GM12874 (cell line): ENCODE results near the gene BPIFB1.

Source experiments
- TF ChIP-seq, protein P1 (sequence below): IDR thresholded peaks from 2 replicates; pipeline ENCODE4 v1.5.1; 2011; ENCODE audit warnings: low read depth, mild to moderate bottlenecking, control low read depth, low read length, moderate library complexity; ENCODE audit not compliant: insufficient read depth

The BPIFB1 gene

DNA sequence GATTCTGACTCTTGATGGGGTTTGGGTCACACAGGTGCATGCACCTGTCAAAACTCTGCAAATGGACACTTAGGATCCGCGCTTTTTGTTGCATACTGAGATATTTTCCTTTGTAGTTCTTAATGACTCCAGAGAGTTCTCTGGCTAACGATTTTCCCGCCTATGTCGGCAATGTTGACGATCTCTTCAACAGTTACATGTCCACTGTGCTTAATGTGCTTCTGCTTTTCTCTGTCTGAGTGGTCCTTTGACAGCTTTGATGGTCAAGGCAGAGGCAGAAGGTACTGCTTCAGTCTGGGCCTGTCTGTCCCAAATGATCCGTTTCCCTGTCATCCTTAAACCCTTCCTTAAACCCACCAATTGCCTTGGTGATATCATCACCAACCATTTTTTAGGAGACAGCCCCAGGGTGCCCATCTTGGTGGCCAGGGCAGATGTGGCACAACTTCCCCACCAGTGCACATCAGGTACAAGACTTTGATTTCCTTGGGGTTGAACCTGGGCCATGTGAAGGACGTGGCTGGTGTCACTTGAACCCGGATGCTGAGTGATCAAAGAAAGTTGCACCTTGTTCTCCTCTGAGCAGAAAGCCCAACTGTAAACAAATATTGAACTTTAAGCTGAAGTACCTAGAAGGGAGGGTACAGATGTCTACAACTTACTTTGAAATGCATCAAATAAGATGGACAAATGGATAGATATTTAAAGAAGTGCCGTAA, 10.7 kb upstream of the BPIFB1 start:
- TF ChIP-seq, protein P1, sequence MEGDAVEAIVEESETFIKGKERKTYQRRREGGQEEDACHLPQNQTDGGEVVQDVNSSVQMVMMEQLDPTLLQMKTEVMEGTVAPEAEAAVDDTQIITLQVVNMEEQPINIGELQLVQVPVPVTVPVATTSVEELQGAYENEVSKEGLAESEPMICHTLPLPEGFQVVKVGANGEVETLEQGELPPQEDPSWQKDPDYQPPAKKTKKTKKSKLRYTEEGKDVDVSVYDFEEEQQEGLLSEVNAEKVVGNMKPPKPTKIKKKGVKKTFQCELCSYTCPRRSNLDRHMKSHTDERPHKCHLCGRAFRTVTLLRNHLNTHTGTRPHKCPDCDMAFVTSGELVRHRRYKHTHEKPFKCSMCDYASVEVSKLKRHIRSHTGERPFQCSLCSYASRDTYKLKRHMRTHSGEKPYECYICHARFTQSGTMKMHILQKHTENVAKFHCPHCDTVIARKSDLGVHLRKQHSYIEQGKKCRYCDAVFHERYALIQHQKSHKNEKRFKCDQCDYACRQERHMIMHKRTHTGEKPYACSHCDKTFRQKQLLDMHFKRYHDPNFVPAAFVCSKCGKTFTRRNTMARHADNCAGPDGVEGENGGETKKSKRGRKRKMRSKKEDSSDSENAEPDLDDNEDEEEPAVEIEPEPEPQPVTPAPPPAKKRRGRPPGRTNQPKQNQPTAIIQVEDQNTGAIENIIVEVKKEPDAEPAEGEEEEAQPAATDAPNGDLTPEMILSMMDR, result no peak

DNA sequence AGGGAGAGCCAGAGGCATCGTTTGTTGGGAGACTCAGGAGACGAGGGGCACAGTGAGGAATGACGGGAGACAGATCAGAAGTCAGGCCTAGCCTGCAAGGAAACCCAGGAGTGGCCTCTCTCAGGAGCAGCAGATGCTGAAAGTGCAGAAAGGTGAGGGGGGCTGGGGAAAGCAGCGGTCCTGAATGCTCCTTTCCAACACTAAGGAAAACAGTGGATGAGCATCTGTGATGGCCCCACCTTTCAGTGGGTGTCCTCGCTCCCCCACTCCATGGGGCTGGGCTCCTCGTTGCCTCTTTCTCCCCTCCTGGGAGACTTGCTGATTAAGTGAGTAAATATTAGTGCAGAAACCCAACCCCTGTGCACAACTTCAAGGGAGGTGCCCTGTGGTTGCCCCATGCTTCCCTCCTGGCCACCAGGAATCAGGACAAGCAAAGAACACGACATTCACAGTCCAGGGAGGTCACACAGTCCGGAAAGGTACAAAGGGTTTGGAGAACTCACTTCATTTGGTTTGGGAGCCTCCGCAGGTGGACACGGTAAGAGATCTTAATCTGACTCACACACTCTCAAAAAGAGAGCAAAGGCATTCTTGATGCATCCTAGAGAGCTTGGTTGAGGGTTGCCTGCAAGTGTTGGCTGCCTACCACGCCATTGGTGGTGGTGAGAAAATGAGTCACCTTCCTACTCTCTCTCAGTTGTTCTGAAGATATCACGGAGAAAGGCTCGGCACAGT, 9.7 kb upstream of the BPIFB1 start:
- TF ChIP-seq, protein P1, result no peak

DNA sequence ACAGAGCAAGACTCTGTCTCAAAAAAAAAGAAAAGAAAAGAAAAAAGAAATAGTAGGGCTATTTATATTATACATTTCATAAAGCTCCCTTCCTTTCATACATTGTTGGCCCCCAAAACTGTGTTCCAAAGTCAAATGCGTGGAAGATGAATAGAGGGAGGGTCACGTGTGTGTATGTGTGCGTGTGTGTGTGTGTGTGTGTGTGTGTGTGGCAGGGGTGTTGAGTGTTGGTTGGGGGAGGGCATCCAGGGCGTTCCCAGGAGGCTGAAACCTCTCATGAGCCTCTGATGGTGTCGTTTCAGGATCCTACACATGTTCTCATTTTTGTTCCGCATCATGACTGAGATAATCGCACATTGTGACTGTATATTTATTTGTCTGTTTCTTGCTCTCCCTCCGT, 7.8 kb upstream of the BPIFB1 start:
- TF ChIP-seq, protein P1, result no peak

DNA sequence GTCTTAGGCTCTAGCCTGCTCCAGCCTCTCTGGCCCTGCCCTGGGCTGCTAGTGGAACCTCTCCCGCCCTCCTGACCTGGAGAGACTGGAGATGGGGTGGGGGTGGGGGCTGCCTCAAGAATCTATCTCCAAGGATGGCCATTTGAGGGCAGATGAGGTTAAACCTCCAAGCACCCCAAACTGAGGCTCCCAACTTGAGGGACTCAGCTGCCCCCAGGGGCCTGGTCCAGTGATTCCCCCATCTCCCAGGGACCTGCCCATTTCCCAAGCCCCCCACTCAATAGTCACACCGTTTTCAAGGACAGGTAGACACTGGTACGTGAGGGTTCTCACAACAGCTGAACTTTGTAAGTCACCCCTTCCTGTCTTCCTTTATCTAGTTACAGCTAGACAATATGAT, 7.1 kb upstream of the BPIFB1 start:
- TF ChIP-seq, protein P1, result no peak

DNA sequence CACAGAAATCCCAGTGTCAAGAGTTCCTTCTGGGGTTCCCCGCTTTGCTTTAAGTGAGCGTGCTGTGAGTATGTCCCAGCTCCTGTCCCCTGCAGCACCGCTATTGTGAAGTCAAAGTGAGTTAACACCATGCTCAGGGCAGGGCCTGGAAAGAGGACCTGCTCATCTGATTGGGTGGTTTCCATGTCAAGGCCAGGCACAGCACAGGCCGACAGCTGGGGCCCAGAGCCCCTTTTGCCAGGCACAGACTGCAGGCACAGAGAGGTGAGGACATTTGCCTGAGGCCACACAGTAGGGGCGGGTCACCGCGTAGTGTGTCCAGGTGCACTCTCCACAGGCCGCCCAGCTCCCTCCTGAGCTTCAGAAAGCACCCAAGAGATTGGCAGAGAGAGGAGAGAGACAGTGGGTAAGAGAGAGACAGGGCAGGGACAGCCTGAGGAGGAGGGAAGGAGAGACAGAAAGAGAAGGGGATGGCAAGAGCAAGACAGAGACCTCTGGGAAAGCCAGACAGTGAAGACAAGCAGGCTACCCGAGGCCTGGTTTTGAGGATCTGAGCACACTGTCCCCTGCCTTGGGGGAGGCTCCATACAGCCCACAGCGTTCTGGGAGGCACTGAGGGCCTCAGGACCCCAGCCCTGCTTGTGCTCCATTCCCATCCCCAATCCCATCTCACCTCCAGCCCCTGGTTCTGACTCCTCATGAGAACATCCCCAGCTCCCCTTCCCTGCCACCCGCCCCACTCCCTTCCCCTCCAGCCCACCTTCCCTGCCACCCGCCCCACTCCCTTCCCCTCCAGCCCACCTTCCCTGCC, 6.5 kb upstream of the BPIFB1 start:
- TF ChIP-seq, protein P1, result no peak

DNA sequence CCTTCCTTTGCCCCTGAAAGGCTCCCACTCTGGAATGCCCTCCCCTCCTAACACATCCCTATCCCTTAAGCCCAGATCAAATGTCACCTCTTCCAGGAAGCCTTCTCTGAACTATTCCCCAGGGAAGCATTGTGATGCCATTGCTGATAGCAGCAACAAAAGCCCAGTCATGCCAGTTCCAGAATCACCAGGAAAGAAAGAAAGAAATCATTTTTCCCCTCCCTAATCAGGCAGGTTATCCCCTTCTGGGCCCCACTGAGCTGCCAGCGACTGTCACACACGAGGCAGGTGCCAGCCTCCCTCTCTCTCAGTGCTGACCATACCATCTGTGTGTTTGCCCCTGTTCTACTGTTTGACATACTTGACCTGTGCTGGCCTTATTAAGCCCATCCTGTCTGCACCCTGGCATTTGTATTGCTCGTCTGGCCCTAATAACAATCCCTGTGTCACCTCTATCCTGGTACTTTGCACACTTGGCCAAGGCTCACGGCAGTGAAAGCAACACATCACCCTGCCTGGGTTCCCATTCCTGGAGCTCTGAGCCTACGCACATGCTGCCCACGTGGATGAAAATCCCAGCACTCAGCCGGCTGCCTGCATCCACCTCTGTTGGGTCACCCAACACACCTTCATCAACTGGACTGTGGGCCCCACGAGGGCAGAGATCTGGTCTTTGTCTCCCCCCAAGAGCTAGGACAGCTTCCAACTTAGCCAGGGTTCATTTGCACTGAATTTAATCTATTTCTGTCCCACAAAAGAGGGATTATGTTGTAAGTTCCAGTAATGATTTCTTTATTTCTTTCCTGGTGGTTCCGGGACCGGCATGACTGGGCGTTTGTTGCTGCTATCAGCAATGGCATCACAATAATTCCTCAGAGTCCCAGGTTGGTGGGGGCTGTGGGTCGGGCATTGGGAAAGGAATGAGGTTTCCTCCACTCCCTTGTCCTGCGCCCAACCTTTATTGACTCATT, 5.3 kb upstream of the BPIFB1 start:
- TF ChIP-seq, protein P1, result no peak
